Natural killer cell (primary cell): ENCODE data around the gene KPNA5. TPM values are rescaled to one million over a fixed set of nuclear protein-coding genes. Genes with fewer than 3 reads are reported as not detected.
A peak's percentile ranks its signal among the peaks of the same experiment; 100 is the strongest.
"Not testable (repeated sequence)": the region's sequence is repeated elsewhere in the genome, so short reads cannot be mapped to it uniquely, and the experiment has no call there.

Experiments
- ATAC-seq, 3 donors: fragments of 150-1000 bp in 2 of 3; fragments of 200-7000 bp in 1 of 3; cut with Tn5 transposase; 1 replicate in 1 of 3; 2 replicates in 2 of 3; pipeline ENCODE4 v1.10.0; 2021; ENCODE audit warnings: mild to moderate bottlenecking in 2 of 3, moderate library complexity in 2 of 3
- DNase-seq, 2 donors: peaks; one replicate each; pipeline versions ENCODE4 v3.0.0 to v3.0.0-alpha.2; 2013 to 2021; ENCODE audit warnings: mixed read lengths in 1 of 2
- H3K27ac ChIP-seq: one replicate; pipeline ENCODE4 v1.5.1; 2013; ENCODE audit warnings: mild to moderate bottlenecking, low read length
- H3K27me3 ChIP-seq: one replicate; pipeline ENCODE4 v1.6.1; 2013; ENCODE audit warnings: low read length; ENCODE audit not compliant: control insufficient read depth, insufficient read depth
- H3K36me3 ChIP-seq: one replicate; pipeline ENCODE4 v1.6.1; 2013; ENCODE audit warnings: low read length; ENCODE audit not compliant: control insufficient read depth, insufficient read depth
- H3K4me1 ChIP-seq: one replicate; pipeline ENCODE4 v1.6.1; 2013; ENCODE audit warnings: low read length; ENCODE audit not compliant: control insufficient read depth, insufficient read depth
- H3K4me3 ChIP-seq: one replicate; pipeline ENCODE4 v1.5.1; 2013; ENCODE audit warnings: low read length
- H3K9me3 ChIP-seq: one replicate; pipeline ENCODE4 v1.6.1; 2013; ENCODE audit warnings: low read length; ENCODE audit not compliant: control insufficient read depth, insufficient read depth
- H3K27ac Mint-ChIP-seq, 2 donors: one replicate each; pipeline ENCODE4 v1.8.0; 2022; ENCODE audit warnings: mild to moderate bottlenecking in 2 of 2, mixed read lengths in 2 of 2, moderate library complexity in 1 of 2
- H3K27me3 Mint-ChIP-seq, 2 donors: one replicate each; pipeline ENCODE4 v1.8.0; 2022; ENCODE audit warnings: low read depth in 2 of 2, mixed read lengths in 2 of 2
- H3K36me3 Mint-ChIP-seq: one replicate; pipeline ENCODE4 v1.8.0; 2022; ENCODE audit warnings: mixed read lengths
- H3K4me1 Mint-ChIP-seq, 2 donors: one replicate each; pipeline ENCODE4 v1.8.0; 2022; ENCODE audit warnings: mixed read lengths in 2 of 2
- H3K4me3 Mint-ChIP-seq: one replicate; pipeline ENCODE4 v1.8.0; 2022; ENCODE audit warnings: mild to moderate bottlenecking, moderate library complexity, mixed read lengths
- H3K9me3 Mint-ChIP-seq, 2 donors: one replicate each; pipeline ENCODE4 v1.8.0; 2022; ENCODE audit warnings: mixed read lengths in 2 of 2
- WGBS: methylation state at CpG from one replicate; pipeline ENCODE4 v1.1.7; 2013; ENCODE audit warnings: missing lambda C conversion rate; ENCODE audit not compliant: insufficient coverage; 5-methylcytosine and 5-hydroxymethylcytosine counted together
- intact Hi-C: fragments of 100-400 bp; cut with micrococcal nuclease; formaldehyde crosslinking; loops from one replicate; pipeline ENCODE4 v1.14.2; 2022
- total RNA-seq, 4 donors: library from RNA; stranded (reverse); fragments of 120-200 nt in 1 of 4; gene quantifications; one replicate each; pipeline versions ENCODE4 v1.2.3 to v1.2.4, GENCODE V29; 2013 to 2022
- TF ChIP-seq, protein P1 (sequence below): fragments of 200-600 bp; IDR thresholded peaks from one replicate; pipeline ENCODE4 v1.8.0; 2022; ENCODE audit warnings: antibody characterized with exemption

Gene KPNA5
- total RNA-seq, 3 donors from 2014 or later (not counting 1 experiment from before 2014, with no cell fraction given), result 28.6 to 31.4 (median 29.1) TPM

DNA sequence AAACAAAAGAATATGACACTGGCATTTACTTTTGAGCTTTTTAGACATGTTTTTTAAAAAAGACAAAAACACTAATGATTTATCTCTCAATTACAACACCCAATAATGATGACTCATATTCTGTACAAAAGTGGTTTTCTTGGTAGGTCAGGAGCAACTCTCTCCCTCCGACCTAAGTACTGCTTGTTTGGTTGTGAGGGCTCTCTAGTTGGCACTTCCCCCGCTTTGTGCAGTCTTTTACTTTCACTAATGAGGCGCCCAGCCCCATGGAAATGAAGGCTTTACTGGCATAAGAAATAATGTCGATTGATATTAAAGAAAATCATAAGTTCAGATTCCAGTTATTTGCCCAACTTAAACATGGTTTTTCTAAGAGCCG is 1.3 kb downstream of the KPNA5 start:
- Mint-ChIP-seq H3K4me3 (peak overlapping the region; percentile 99), H3K9me3 (no peaks in the 10 kb centered on the region), H3K27ac (peak overlapping the region; percentile 94 to 100), H3K36me3 (no peaks in the 10 kb centered on the region), H3K27me3 (no peaks in the 10 kb centered on the region), H3K4me1 (peaks cover 40 to 51% of the 10 kb centered on the region in 2 donors)
- H3K27me3 ChIP-seq, result no peaks in the 10 kb centered on the region
- peak overlapping the region; percentile 87 for H3K27ac ChIP-seq
- ATAC-seq (peak in 2 of 3 donors; percentile 30 to 31), DNase-seq (peak in 1 of 2 donors; percentile 70)
- H3K4me3 ChIP-seq, result no peak overlapping the region
- H3K9me3 ChIP-seq, result no peaks in the 10 kb centered on the region
- H3K4me1 ChIP-seq, result peaks cover 17% of the 10 kb centered on the region
- WGBS, result 20% methylated on average over 1 of the region's 5 CpGs
- intact Hi-C loops, result no loop called here
- peaks cover 8% of the 10 kb centered on the region for H3K36me3 ChIP-seq
- TF ChIP-seq, protein P1, sequence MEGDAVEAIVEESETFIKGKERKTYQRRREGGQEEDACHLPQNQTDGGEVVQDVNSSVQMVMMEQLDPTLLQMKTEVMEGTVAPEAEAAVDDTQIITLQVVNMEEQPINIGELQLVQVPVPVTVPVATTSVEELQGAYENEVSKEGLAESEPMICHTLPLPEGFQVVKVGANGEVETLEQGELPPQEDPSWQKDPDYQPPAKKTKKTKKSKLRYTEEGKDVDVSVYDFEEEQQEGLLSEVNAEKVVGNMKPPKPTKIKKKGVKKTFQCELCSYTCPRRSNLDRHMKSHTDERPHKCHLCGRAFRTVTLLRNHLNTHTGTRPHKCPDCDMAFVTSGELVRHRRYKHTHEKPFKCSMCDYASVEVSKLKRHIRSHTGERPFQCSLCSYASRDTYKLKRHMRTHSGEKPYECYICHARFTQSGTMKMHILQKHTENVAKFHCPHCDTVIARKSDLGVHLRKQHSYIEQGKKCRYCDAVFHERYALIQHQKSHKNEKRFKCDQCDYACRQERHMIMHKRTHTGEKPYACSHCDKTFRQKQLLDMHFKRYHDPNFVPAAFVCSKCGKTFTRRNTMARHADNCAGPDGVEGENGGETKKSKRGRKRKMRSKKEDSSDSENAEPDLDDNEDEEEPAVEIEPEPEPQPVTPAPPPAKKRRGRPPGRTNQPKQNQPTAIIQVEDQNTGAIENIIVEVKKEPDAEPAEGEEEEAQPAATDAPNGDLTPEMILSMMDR, result no peak

DNA sequence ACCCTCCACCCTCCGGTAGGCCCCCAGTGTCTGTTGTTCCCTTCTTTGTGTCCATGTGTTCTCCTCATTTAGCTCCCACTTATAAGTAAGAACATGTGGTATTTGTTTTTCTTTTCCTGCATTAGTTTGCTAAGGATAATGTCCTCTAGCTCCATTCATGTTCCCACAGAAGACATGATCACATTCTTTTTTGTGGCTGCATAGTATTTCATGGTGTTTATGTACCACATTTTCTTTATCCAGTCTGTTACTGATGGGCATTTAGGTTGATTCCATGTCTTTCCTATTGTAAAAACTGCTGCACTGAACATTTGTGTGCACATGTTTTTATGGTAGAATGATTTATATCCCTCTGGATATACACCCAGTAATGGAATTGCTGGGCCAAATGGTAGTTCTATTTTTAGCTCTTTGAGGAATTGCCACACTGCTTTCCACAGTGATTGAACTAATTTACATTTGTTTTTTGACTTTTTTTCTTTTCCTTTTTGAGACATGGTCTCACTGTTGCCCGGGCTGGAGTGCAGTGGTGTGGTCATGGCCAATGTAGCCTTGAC is 4.5 kb downstream of the KPNA5 start:
- no peaks in the 10 kb centered on the region for H3K36me3 Mint-ChIP-seq
- intact Hi-C loops, result no loop called here
- H3K4me3 Mint-ChIP-seq, result no peak overlapping the region
- WGBS, result 92% methylated on average over 1 of the region's 2 CpGs
- H3K9me3 Mint-ChIP-seq, result no peaks in the 10 kb centered on the region
- no peaks in the 10 kb centered on the region for H3K27me3 Mint-ChIP-seq
- Histone ChIP-seq H3K4me3 (no peak overlapping the region), H3K27me3 (no peaks in the 10 kb centered on the region), H3K36me3 (peaks cover 12% of the 10 kb centered on the region), H3K4me1 (peaks cover 11% of the 10 kb centered on the region), H3K27ac (no peak overlapping the region), H3K9me3 (no peaks in the 10 kb centered on the region)
- no peak for DNase-seq
- peaks cover 48 to 60% of the 10 kb centered on the region in 2 donors for H3K4me1 Mint-ChIP-seq
- no peak overlapping the region for H3K27ac Mint-ChIP-seq
- ATAC-seq, result no peak
- TF ChIP-seq, protein P1, result no peak

- H3K4me3 Mint-ChIP-seq, ATAC-seq, H3K9me3 ChIP-seq, H3K4me1 ChIP-seq, H3K27me3 ChIP-seq, H3K4me3 ChIP-seq, intact Hi-C loops, H3K27ac ChIP-seq, DNase-seq, H3K36me3 Mint-ChIP-seq, H3K27me3 Mint-ChIP-seq, H3K9me3 Mint-ChIP-seq: not testable (repeated sequence)
- Mint-ChIP-seq H3K4me1 (peaks cover 45 to 51% of the 10 kb centered on the region in 2 donors), H3K27ac (peak overlapping the region; percentile 2 to 12)
- H3K36me3 ChIP-seq, result peaks cover 12% of the 10 kb centered on the region
- 100% methylated on average over 2 of the region's 2 CpGs for WGBS
Measured at GRCh38 chr6:116686475-116687101, 5.6 kb downstream of the KPNA5 start.

DNA sequence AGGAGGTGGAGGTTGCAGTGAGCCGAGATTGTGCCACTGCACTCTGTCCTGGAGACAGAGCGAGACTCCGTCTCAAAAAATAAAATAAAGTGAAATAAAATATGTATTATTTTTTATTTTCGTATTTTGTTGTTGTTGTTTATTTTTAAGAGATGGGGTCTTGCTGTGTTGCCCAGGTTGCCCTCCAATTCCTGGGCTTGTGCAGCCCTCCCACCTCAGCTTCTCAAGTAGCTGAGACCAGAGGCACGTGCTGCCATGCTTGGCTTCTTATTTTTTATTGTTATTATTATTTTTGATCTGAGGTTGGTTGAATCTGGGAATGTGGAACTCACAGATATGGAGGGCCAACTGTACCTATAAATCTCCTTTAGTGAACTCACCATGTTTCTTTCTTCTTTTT is 10.1 kb downstream of the KPNA5 start:
- peaks cover 4% of the 10 kb centered on the region for H3K4me1 ChIP-seq
- no peaks in the 10 kb centered on the region for H3K36me3 Mint-ChIP-seq
- H3K27ac Mint-ChIP-seq, result no peak overlapping the region
- DNase-seq (no peak), ATAC-seq (no peak)
- peaks cover 9% of the 10 kb centered on the region for H3K36me3 ChIP-seq
- no peak overlapping the region for H3K4me3 ChIP-seq
- intact Hi-C loops, result no loop called here
- H3K27me3 Mint-ChIP-seq, result no peaks in the 10 kb centered on the region
- H3K27me3 ChIP-seq, result no peaks in the 10 kb centered on the region
- H3K4me1 Mint-ChIP-seq, result peaks cover 39 to 40% of the 10 kb centered on the region in 2 donors
- TF ChIP-seq, protein P1, result no peak
- WGBS, result 99% methylated on average over 4 of the region's 5 CpGs
- no peak overlapping the region for H3K27ac ChIP-seq
- no peaks in the 10 kb centered on the region for H3K9me3 ChIP-seq
- H3K9me3 Mint-ChIP-seq, result no peaks in the 10 kb centered on the region
- no peak overlapping the region for H3K4me3 Mint-ChIP-seq

DNA sequence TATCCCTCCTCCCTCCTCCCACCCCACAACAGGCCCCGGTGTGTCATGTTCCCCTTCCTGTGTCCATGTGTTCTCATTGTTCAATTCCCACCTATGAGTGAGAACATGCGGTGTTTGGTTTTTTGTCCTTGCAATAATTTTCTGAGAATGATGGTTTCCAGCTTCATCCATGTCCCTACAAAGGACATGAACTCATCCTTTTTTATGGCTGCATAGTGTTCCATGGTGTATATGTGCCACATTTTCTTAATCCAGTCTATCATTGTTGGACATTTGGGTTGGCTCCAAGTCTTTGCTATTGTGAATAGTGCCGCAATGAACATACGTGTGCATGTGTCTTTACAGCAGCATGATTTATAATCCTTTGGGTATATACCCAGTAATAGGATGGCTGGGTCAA is 11.9 kb downstream of the KPNA5 start:
- WGBS, result no CpG with 5 or more reads among the region's 4 CpGs
- H3K27ac Mint-ChIP-seq, ATAC-seq, H3K4me3 ChIP-seq, H3K4me3 Mint-ChIP-seq, H3K27me3 ChIP-seq, intact Hi-C loops, H3K36me3 ChIP-seq, H3K36me3 Mint-ChIP-seq, DNase-seq, H3K9me3 ChIP-seq, H3K27ac ChIP-seq, H3K9me3 Mint-ChIP-seq, H3K27me3 Mint-ChIP-seq, H3K4me1 ChIP-seq: not testable (repeated sequence)
- peaks cover 28 to 36% of the 10 kb centered on the region in 2 donors for H3K4me1 Mint-ChIP-seq

GRCh38 chr6:116693275-116693674 is 12.3 kb downstream of the KPNA5 start:
- H3K36me3 Mint-ChIP-seq, H3K27me3 Mint-ChIP-seq, H3K36me3 ChIP-seq, intact Hi-C loops, H3K27ac Mint-ChIP-seq, ATAC-seq, H3K4me1 ChIP-seq, H3K9me3 ChIP-seq, H3K4me3 ChIP-seq, H3K4me3 Mint-ChIP-seq, H3K27ac ChIP-seq, H3K27me3 ChIP-seq, DNase-seq, H3K9me3 Mint-ChIP-seq: not testable (repeated sequence)
- H3K4me1 Mint-ChIP-seq, result peaks cover 24 to 35% of the 10 kb centered on the region in 2 donors
- WGBS, result no CpG with 5 or more reads among the region's 3 CpGs
